ENCODE data around the gene MMP25. TPM values are rescaled to one million over a fixed set of nuclear protein-coding genes. Genes with fewer than 3 reads are reported as not detected.

The MMP25 gene
- polyA plus RNA-seq, 1 of the 3 experiments (the other 2 are of a cell fraction) = 0.03 TPM

DNA sequence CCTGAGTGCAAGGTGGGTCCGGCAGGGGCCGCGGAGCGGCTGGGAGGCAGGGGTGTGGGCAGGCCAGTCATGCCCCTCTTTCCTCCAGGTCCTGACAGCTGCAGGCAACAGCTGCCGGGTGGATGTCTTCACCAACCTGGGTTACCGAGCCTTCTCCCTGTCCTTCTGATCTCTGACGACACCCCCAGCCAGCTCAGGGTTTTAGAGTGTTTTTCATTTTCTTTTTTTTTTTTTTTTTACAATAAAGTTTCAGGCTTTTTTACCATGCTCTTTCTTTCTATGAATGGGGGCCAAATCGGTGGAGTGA, 18.9 kb upstream of the MMP25 start:
- 93% methylated on average over 4 of the region's 8 CpGs for WGBS (ENCODE audit: low lambda C conversion rate)
- no peak for DNase-seq
- Histone ChIP-seq H3K27me3 (ENCODE audit: insufficient read depth) (peaks cover 8% of the 10 kb centered on the region; the same call in 1 of the 2 replicates), H2AFZ (ENCODE audit: low read depth) (no peak overlapping the region), H3K27ac (ENCODE audit: low read depth in 2 of 2, low read length in 1 of 2) (no peak overlapping the region), H3K4me3 (ENCODE audit: low read depth in 2 of 2, low read length in 1 of 2) (no peak overlapping the region), H3K9me3 (no peaks in the 10 kb centered on the region), H3K9me2 (no peaks in the 10 kb centered on the region), H3K4me2 (no peak overlapping the region), H3F3A (replicated peaks; ENCODE audit: insufficient read depth) (peaks cover 46% of the 10 kb centered on the region), H3K4me1 (ENCODE audit: control insufficient read depth in 1 of 2, insufficient read depth in 2 of 2, low read depth in 1 of 2, low read length in 1 of 2) (peaks cover 8 to 11% of the 10 kb centered on the region in 2 experiments; a peak in 3 of 4 replicates), H3K79me2 (ENCODE audit: insufficient read depth) (no peaks in the 10 kb centered on the region), H3K9ac (no peak overlapping the region), H4K20me1 (ENCODE audit: insufficient read depth) (peaks cover 12% of the 10 kb centered on the region), H3K36me3 (replicated peaks in 1 of 2; ENCODE audit: control insufficient read depth in 1 of 2, insufficient read depth in 2 of 2, low read length in 1 of 2) (peaks cover 11 to 22% of the 10 kb centered on the region in 2 experiments)
- POLR2A ChIA-PET = no interaction called here
- CTCF ChIA-PET = interaction anchor here (1.1 to 9.8 kb wide), 21 partner anchors 7 to 110 kb away, joined by 3 to 141 read pairs (median 6); partner anchors contain the start of genes CLDN6, CLDN9, HCFC1R1 and IL32
- no peak for TF ChIP-seq RAD21 (IDR thresholded peaks at IDR 0.05; ENCODE audit: low read length)
- no peak for TF ChIP-seq NFIC (IDR thresholded peaks at IDR 0.05; ENCODE audit: borderline replicate concordance)
- TF ChIP-seq, protein P1, sequence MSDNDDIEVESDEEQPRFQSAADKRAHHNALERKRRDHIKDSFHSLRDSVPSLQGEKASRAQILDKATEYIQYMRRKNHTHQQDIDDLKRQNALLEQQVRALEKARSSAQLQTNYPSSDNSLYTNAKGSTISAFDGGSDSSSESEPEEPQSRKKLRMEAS (IDR thresholded peaks at IDR 0.05; ENCODE audit: low read depth) = no peak
- no peak for TF ChIP-seq GABPA (IDR thresholded peaks at IDR 0.05; ENCODE audit: low read depth)
- TF ChIP-seq, protein P2, sequence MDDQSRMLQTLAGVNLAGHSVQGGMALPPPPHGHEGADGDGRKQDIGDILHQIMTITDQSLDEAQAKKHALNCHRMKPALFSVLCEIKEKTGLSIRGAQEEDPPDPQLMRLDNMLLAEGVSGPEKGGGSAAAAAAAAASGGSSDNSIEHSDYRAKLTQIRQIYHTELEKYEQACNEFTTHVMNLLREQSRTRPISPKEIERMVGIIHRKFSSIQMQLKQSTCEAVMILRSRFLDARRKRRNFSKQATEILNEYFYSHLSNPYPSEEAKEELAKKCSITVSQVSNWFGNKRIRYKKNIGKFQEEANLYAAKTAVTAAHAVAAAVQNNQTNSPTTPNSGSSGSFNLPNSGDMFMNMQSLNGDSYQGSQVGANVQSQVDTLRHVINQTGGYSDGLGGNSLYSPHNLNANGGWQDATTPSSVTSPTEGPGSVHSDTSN (IDR thresholded peaks at IDR 0.05) = no peak
- no peak for TF ChIP-seq EZH2phosphoT487 (IDR thresholded peaks at IDR 0.05; ENCODE audit: borderline replicate concordance, low read depth)
- TF ChIP-seq, protein P3, sequence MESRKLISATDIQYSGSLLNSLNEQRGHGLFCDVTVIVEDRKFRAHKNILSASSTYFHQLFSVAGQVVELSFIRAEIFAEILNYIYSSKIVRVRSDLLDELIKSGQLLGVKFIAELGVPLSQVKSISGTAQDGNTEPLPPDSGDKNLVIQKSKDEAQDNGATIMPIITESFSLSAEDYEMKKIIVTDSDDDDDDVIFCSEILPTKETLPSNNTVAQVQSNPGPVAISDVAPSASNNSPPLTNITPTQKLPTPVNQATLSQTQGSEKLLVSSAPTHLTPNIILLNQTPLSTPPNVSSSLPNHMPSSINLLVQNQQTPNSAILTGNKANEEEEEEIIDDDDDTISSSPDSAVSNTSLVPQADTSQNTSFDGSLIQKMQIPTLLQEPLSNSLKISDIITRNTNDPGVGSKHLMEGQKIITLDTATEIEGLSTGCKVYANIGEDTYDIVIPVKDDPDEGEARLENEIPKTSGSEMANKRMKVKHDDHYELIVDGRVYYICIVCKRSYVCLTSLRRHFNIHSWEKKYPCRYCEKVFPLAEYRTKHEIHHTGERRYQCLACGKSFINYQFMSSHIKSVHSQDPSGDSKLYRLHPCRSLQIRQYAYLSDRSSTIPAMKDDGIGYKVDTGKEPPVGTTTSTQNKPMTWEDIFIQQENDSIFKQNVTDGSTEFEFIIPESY (IDR thresholded peaks at IDR 0.05; ENCODE audit: borderline replicate concordance, low read depth) = no peak
- no peak for TF ChIP-seq JUND (IDR thresholded peaks at IDR 0.05)
- TF ChIP-seq, protein P4, sequence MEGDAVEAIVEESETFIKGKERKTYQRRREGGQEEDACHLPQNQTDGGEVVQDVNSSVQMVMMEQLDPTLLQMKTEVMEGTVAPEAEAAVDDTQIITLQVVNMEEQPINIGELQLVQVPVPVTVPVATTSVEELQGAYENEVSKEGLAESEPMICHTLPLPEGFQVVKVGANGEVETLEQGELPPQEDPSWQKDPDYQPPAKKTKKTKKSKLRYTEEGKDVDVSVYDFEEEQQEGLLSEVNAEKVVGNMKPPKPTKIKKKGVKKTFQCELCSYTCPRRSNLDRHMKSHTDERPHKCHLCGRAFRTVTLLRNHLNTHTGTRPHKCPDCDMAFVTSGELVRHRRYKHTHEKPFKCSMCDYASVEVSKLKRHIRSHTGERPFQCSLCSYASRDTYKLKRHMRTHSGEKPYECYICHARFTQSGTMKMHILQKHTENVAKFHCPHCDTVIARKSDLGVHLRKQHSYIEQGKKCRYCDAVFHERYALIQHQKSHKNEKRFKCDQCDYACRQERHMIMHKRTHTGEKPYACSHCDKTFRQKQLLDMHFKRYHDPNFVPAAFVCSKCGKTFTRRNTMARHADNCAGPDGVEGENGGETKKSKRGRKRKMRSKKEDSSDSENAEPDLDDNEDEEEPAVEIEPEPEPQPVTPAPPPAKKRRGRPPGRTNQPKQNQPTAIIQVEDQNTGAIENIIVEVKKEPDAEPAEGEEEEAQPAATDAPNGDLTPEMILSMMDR (IDR thresholded peaks at IDR 0.05) = no peak
- TF ChIP-seq YY1 (IDR thresholded peaks at IDR 0.05; ENCODE audit: low read depth) = no peak
- no peak for TF ChIP-seq MEF2A (IDR thresholded peaks at IDR 0.05; ENCODE audit: borderline replicate concordance, low read depth)
- no peak for TF ChIP-seq POLR2AphosphoS5 (IDR thresholded peaks at IDR 0.05; ENCODE audit: low read depth, low read length)
- no peak for TF ChIP-seq SIN3A (IDR thresholded peaks at IDR 0.05; ENCODE audit: borderline replicate concordance, low read depth, low read length)
- no peak for TF ChIP-seq RFX5 (IDR thresholded peaks at IDR 0.05; ENCODE audit: low read length)
- TF ChIP-seq, protein P5, sequence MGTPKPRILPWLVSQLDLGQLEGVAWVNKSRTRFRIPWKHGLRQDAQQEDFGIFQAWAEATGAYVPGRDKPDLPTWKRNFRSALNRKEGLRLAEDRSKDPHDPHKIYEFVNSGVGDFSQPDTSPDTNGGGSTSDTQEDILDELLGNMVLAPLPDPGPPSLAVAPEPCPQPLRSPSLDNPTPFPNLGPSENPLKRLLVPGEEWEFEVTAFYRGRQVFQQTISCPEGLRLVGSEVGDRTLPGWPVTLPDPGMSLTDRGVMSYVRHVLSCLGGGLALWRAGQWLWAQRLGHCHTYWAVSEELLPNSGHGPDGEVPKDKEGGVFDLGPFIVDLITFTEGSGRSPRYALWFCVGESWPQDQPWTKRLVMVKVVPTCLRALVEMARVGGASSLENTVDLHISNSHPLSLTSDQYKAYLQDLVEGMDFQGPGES (IDR thresholded peaks at IDR 0.05; ENCODE audit: low read depth, low read length) = no peak

Measured in SK-N-SH (cell line).